ENCODE measurements around the gene AHNAK2.

DNA sequence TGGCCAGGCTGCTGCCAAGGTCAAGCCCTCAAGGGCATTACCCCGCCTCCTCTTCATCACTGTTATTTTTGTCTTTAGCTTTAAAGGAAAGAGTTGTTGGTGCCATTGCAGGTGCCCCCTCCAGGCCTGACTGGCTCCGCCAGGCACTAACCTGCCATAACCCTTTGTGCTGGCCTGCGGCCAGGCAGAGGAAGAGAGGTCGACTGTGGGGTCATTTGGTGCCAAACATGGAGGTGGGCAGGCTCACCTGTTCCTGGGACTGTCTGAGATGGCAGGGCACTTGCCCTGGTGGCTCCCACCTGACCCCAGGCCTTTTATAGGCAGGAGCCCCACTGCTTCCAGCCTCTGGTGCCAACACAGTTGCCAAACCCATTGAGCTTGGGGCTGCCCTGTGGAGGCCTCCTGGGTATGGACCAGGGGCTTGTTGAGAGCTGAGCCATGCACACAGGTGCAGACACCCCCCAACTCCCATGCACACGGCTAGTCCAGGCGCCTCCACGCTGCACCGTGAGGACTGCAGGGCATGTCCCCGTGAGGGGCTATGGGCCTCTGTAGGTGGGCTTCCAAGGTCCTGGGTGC, 82.9 kb downstream of the AHNAK2 start:
- TF ChIP-seq CTCF (IDR thresholded peaks at IDR 0.05; ENCODE audit: low read length) (no peak), EZH2phosphoT487 (IDR thresholded peaks at IDR 0.05; ENCODE audit: low read length) (no peak), EZH2 (optimal IDR thresholded peaks at IDR 0.05; ENCODE audit: low read depth, low read length) (no peak)

Data from MM.1S (cell line).